Activated CD8-positive, alpha-beta memory T cell treated with anti-CD3 and anti-CD28 coated beads for 1 hour (primary cell): ENCODE results near the gene SNAPC1.
A peak's percentile ranks its signal among the peaks of the same experiment; 100 is the strongest.

Experiments used
- DNase-seq, 2 donors: peaks; one replicate each; pipeline ENCODE4 v3.0.0-alpha.2; 2020; ENCODE audit warnings: low read depth in 1 of 2; ENCODE audit errors: extremely low read depth in 1 of 2

Gene SNAPC1

DNA sequence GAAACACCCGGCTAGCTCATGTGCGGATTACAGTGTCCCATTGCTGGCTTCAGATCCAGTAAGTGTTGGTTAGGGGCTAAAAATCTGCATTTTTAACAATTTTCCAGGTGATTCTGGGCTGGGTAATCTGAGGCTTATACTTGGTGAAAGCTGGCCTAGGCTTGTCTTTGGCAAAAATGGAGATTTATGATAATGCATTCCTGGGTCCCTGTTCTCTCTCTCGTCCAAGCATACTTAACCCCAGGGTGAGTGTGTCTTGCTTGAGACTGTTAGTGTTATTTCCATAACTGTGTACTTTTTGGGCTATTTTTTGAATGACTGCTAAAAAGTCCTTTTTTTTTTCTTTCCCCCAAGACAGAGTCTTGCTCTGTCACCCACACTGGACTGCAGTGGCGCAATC lies 43.2 kb downstream of the SNAPC1 start:
- no peak for DNase-seq

DNA sequence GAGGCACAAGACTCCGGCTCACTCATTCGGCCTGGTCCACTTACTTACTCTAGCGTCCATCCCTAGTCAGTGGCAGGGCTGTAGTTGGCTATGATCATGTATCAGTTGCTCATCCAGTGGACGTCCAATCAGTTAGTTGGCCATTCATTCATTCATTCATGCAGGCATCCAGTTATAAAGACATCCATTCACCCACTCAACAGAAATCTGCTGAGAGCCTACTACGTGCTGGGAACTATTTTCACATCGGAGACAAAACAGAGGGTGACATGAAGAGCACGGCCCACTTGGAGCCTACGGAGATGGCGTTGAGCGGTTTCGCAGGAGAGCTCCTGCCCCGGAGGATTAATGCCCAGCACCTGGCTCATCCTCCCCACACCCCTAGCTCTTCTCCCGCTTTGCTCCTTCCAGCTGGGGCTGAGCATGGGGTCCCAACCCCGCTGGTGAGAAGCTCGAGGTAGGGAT lies 49.7 kb downstream of the SNAPC1 start:
- DNase-seq: no peak

DNA sequence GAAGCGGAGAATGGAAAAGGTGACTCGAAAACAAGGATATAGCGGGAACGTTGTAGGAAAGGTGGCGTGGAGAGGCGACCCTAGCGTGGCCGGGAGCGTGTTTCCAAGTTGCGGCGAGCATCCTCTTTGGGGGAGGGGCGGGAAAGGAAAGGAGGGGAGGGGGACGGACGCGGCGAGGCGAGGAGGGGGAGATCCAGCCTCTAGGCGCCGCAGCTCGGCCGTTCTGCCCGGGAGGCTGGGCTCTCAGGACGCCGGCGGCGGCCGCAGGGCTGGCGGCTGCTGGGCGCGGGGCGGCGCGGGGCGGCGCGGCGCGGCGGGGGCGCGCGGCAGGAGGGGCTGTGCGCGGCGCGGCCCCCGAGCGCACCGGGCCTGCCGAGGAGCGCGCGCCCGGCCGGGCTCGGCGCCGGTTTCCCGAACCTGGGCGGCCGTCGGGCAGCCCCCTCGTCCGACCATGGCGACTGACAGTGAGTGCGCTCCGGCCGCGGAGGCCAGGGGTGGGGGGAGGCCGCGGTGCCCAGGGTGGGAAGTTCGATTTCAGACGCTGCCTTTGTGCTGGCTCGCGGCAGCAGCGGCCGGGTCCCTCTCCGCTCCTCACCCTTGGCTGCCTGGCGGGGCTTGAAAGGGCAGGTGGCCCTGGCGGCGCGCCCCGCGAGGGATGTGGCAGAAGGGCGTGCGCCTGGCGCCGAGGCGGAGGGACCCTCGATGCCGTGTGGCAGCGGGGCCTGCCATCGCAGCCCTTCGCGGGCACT lies 50.3 kb downstream of the SNAPC1 start, which contains the start of gene SYT16:
Gene SYT16, plus strand, starts transcription at position 357 of the 749 bp plus-strand sequence.
- DNase-seq: no peak

DNA sequence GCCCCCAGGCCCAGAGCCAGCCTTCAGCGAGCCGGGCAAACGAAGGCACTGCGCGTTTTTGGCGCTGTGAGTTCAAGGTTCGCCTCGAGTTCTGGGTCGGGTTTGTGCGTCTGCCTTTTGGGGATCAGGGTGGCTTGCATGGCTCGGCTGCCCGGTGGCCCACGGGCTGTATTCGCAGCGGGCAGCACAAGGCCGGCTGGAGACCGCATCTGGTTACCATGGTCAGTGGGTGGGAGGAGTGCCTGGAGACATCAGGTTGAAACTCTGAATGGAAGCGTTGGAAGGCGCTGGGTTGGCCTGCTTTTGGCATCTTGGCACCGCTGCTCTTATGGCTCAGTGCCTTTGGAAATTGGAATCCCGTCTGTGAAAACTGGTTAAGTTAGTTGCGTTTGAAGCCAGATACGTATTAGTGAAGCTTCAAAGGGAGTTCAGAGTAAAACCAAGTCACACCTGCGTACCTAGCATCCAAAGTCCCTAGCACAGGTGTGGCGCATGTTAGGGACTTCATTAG lies 50.9 kb downstream of the SNAPC1 start:
- DNase-seq: no peak

DNA sequence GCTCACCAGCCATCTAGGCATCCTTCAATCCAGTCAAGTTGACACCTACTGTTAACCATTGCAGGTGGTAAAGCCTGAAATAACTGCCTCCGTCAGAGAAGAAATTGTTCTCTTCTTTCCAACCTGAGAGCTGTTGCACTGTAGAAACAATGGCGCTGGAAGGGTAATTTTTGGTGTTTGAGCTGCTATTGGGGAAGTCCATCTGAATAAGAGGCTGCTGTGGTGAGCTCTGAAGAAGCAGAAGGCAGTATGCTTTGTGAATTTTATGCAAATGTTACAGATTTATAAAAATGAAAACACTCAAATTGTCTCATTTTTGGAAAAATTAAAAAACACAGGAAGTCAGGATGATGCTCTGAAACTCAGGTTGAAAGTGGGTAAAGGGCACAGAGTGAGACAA lies 60.2 kb downstream of the SNAPC1 start:
- no peak for DNase-seq

DNA sequence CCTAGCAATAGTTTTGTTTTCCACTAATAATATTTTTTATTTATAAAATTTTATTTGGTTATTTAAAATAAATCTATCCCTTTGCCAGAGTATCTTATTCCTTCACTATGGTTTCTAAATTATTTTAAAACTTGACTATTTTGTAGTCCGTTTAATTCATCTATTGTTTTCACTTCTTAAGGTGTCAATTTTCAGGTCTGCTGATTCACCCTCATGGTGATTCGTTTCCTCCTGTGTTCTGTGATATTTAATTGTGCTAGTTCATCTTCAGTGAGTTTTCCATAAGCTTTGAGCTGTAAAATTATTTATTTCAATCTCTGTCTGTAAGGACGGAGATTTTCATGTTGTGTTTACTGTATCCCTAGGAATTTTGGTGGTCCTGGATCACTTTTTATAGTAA lies 70.6 kb downstream of the SNAPC1 start:
- DNase-seq: no peak

DNA sequence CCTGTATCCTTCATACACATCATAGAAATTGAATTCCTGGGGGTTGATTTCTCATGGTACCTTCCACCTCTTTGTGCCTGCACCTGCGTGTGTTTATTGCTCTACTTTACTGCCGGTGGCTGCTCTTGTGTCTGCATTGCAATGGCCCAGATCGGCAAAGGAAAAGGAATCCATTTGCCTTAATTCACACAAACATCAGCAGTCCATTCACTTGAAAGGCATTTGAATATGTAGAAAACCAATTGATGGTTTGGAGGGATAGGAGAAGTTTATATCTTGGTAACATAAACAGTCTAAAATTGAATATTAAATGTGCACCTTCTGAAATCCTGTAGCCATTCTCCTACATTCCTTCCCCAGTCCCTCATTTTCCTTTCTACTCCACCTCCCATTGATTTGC lies 74.0 kb downstream of the SNAPC1 start:
- DNase-seq: no peak

DNA sequence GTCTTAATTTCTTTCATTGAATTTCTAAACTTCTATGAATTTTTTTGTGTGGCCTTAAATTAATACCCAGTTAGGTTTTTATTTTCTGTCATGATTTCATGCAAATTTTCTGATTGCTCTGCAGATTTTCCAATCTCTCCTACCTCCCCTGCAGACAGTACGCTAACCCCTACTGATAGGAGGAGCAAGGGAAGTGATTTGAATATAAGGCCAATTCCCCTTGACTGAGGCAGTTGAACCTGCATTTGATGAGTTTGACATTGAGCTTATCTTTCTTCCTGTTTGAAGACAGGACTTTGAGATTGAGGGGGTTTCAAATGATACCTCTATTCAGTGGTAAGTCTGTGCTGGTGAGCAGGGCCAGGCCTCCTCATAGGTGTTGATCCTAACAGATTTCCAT lies 74.6 kb downstream of the SNAPC1 start:
- no peak for DNase-seq

DNA sequence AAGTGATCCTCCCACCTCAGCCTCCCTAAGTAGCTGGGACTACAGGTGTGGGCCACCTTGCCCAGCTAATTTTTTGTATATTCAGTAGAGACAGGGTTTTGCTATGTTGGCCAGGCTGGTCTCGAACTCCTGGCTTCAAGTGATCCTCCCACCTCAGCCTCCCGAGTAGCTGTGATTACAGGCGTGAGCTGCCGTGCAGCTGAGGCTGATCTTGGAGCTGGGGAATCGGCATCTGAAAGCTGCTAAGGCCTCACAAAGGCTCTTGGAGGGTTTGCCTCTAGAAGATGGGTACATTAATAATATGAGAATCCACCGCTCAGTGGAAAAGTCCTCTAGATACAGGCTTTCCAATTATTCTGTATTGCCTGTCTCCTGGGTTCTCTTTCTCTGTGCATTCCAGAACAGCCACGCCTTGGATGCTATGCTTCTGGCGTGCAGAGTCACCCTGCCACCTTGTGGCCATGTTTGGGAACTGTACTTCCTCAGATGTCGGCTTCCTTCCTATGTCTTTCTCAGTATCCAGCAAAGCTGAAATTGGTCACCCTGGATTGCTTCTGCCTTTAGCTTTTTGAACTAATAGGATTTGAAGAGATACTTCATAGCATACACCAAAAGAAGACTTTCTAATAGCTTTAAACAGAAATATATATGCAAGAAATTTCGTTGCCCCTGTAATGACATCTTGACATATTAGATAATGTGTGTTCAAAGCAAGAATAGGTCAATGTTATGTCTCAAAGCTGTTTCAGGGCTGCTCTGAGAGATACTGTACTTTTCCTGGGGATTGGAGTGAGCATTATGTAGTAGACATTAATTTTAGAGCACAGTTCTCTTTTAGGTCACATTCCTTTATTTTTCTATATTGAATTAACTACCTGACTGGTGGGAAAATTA lies 75.4 kb downstream of the SNAPC1 start:
- DNase-seq: peak; percentile 35 to 58

DNA sequence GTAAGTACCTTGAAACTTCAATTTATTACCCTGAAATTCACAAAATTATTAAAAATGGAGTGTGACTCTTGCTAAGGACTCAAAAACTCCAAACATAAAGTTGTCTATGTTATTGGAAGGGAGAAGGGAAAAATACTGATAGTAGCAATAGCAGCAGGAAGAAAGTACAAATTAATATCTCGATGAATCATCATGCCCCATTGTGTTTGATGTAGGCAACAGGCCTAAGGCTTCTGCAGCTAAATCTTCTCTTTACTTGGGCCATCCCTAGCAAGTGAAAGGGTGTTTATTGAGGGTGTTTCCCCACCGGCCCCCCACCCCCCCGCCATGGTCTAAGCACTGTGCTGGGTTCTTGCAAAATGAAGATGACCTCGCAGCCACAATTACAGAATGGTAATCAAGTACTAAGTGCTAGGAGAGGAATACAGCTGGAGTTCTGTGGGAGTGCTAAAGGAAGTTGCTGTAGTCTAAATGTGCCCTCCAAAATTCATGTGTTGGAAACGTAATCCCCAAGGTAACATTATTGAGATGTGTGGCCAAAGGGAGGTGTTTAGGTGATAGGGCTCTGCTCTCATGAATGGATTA lies 76.5 kb downstream of the SNAPC1 start:
- DNase-seq: no peak

DNA sequence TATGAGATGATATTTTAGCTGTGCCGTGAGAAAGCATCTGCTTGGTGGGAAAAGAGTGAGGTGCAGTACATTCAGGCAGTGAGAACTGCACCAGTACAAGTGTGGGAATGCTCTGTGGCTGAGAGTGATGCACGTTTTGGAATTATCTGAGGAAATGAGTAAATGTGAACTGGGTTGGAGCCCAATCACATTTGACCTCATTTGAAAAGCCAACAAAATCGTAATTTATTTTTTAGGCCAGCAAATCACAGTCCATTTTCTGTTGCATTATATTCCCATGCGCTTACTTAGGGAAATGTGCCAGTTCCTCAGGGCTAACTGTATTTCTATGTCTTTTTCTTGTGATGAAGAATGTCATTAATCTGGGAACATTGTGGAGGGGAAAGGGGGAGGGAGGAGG lies 77.3 kb downstream of the SNAPC1 start:
- no peak for DNase-seq

DNA sequence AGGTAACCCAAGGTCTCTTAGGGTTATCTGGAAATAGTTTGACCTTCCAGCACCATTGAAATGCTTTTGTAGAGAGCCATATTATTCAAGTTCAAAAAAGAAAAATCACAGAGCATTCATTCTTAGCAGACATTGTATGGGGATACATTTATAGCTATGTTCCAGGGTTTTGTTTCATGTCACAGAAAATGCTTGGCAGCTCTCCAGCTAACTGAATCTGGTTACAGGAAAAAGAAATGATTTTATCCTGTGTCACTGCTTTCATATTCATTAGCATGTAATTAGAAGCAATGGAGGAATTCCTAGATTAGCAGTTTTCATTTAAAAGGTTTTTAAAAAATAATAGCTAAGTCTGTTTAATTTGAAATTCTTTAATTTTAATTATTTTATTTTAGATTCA lies 78.9 kb downstream of the SNAPC1 start:
- DNase-seq: no peak
